GM03348 (cell line): ENCODE results near the gene CCL5.
"Not testable (repeated sequence)": the region's sequence is repeated elsewhere in the genome, so short reads cannot be mapped to it uniquely, and the experiment has no call there.

ENCODE experiments used
- DNase-seq: peaks from one replicate; pipeline ENCODE4 v3.0.0; 2012; ENCODE audit warnings: low spot score

The CCL5 gene

DNA sequence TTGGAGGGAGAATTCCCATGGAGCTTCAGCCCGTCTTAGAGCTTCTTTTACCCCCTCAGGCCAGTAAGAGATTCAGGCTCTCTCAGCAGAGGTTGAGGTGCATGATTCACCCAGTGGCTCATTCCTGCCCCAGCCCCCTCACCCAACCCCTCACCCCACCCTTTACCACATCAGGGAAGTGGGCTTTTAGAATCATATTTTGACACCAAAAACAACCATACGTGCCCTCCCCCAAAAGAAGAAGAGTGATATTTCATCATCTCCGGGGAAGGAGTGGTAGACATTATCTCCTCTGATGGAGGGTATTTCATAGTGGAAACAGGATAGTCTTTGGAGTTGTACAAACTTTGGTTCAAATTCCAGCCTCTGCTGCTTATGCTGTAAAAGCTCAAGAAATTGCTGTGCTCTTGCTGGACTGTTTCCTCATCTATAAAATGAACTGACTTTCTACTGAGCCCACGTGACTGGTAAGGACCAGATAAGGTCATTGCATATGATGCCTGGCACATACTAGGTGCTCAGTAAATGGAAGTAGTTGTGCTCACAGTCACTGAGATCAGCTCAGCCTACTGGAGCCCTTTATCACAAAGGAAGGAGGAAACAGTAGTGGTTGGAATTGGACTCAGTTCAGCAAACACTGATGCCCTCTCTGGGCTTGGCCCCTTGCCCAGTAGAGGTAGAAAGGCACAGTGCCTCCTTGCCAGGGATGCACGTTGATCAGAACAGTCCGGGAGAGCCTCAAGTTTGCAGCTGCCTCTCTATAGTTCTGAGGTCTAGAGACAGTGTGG lies 18.3 kb upstream of the CCL5 start:
- DNase-seq: no peak

DNA sequence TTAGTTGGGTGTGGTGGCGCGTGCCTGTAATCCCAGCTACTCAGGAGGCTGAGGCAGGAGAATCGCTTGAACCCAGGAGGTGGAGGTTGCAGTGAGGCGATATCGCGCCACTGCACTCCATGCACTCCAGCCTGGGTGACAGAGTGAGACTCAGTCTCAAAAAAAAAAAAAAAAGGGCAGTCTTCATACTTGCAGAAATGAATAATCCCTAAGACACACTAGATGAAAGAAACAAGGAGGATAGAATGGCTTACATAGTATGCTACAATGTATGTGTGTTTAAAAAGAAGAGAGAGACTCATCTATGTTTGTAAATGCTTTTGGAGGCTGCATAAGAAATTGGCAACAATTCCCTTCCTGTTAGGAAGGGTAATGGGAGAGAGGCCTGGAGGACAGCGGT lies 17.6 kb upstream of the CCL5 start:
- not testable (repeated sequence) for DNase-seq

DNA sequence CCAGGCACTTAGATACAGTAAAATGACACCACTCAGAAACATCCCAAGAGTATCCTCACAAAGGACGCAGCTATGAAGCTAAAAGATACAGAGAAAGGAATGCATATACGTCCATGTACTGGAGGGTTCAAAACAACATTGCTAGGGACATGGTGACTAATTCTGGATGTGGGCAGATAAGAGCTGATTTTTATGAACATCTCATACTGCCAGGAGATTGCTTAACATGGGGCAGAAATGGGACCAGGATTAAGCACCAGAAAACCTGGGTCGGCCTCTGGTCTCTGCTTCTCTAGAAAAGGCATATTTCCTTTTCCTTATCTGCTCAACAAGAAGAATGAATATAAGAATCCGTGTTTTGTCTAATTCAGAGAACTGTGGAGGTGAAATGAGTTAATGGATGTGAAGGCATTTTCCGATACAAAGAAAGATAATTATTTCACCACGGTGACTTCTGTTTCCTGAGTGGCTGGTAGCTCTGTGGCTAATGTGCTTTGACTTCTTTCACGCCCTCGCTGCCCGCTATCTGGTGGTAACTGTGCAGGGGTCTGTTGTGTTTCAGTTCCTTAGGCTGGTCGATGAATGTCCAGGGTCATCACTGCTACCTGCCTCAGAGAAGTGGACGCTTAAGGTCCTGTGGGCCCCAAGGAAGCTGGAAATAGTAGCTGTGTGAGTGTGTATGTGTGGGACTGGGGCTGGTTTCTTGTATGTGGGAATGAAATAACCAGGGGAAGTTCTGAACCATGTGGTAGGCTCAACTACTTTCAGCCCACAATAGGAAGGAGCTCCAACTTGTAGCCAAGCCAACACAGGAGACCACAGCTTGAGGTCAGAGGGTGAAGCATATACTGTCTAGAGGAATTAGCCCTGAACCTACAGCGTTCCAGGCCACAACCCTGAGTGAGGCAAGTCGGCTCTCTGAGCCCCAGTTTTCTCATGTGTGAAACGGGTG lies 15.8 kb upstream of the CCL5 start:
- no peak for DNase-seq

DNA sequence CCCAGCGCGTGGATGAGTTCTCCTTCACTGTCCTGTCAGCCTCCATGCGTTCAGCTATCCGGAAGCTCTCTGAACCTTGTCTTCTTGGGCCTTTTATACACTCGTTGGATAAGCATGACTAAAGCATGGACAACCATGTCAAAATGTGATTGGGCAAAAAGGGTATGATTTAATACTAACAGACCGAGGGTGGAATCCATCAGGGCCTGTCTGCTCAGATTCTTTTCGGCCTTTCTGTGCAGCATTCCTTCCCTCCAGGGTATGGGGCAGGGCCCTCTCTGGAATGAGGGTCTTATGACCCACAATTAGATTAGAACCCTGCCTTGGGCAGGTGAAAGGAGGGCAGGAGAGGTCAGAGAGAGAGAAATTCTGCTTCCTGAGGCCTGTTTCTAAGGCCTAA lies 14.0 kb upstream of the CCL5 start:
- no peak for DNase-seq

DNA sequence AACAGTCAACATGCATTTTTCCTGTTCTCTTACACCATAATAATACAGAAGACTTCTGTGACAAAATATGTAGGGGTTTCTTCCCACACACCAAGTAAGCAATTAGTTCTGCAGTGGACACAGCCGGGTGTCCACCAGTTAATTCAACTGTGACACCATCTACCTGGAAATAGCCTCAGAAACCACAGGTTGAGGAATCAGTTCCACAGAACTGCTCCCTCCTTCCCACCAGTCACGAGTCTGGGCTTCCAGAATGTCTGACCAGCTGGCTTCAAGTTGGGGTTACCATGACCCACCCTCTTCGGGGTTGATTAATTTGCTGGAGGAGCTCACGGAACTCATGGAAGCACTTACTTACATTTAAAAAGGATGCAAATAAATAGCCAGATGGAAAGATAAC lies 13.6 kb upstream of the CCL5 start:
- no peak for DNase-seq

DNA sequence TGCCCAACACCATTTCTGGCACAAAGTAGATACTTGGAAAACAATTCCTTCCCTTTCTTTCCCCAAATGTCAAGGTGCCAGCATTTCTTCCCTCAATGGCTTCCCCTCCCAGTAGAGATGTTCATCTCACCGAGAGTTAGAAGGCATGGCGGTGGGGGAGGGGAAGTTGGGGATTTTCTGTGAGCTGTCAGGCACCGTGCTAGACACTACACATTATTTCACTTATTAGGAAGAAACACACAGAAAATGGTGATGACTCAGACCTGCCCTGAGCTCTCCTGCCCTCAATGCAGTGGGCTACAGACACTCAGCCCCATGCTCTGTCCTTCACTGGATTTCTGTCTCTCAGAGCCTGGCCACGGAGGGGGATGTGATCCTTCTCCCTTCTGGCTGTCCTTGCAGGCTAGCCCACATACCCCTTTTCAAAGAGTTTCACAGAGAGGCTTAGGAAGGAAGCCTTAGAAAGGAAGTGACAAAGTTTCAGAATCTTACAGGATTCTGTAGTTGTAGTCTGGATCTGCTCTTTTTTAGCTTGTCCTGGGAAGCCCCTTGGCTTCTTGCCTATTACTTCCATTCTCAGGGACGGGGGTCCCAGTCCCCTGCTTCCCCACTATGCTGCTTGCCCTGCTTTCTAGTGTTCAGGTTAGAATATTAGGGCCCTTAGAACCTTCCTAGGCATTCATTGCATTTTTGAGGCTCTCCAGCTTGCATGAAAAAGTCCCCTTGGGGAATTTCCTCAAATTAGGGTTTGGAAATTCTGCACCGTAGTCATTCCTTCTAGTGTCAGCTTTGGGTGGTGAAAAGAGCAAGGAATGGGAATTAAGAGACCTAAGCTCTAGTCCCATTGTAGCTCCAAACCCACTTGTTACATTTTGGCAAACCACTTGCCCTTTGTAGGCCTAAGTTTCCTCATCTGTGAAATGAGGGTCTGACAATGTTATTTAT lies 12.2 kb upstream of the CCL5 start:
- DNase-seq: no peak

DNA sequence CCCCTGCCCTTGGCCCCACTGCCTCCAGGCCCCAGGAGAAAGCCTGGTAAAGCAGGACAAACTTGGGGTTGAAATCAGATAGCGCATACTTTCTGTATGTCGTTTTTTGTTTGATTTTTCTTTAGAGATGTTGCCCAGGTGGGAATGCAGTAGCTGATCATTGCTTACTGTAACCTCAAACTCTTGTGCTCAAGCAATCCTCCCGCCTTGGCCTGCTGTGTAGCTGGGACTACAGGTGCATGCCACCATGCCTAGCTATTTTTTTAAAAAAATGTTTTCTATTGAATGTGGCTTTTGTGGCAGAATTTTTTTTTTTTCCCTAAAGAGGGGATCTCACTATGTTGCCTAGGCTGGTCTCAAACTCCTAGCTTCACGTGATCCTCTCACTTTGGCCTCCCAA lies 11.1 kb upstream of the CCL5 start:
- no peak for DNase-seq

DNA sequence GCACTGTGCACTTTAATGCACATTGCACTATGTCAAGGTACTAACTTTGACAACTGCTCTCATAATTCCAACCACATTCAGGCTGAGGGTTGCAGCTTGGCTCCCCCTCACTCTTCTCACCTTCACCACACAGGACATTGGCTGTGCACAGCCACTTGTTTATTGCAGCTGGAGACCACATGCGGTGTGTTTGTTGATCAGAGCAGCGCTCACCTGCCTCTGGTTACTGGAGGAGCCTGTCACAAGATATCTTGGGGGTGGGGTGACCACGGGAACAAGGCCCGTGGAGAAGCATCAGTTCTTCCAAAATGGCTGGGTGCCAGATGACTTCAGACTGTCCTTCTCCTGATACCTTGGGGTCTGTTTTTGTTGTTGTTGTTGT lies 10.6 kb upstream of the CCL5 start:
- DNase-seq: no peak

DNA sequence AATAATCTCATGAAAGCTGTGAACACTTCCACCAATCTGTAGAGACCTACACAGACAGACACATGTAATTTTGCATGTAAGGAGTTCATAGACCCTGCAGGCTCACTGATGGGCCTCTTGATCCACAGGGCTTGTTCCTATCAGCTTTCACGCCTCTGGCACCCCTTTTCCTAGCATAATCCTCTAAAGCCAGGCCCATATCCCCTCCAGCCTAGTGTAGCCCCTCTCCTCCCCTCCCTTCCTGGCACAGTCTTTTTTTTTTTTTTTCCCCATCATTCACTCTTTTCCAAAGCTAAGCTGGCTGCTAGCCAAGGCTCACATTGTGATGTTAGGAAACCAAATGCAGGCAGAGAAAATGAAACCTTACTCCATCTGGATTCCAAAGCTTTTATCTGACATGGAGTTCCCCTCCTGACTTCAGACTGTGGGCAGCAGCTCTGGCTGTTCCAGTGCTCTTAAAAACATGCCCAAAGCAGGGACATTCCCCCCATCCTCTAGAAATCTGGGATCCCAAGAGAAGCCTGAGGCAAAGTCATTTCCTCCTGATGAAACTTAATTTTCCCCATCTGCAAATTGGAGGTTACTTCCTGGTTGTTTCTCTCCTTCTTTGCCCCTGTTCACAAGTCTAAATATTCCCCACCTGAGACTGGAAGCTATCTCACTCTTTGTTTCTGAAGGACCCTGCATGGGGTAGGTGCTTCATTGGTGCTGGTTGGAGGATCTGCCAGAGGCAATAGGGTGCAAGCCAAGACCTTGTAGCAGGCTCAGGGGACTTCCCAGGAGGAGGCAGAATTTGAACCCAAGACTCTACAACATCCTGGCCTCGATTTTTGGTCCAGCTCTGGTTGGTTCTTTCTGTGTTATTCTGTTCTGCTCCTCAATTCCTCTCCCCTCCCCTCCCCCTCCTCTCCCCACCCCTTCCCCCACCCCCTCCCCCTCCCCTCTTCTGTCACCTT lies 9.9 kb upstream of the CCL5 start:
- DNase-seq: peak; percentile 41

DNA sequence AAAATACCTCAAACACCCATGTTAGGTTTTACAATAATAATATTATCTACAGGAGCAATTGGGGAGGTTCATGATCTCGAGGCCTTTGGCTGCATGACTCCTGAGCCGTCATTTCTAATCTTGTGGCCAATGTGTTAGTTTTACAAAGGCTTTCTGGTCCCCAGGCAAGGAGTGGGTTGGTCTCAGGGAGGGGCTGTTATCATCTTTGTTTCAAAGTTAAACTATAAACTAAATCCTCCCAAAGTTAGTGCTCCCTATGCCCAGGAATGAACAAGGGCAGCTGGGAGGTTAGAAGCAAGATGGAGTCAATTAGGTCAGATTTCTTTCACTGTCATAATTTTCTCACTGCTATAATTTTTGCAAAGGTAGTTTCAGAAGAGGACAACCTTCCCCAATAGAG lies 9.1 kb upstream of the CCL5 start:
- no peak for DNase-seq

DNA sequence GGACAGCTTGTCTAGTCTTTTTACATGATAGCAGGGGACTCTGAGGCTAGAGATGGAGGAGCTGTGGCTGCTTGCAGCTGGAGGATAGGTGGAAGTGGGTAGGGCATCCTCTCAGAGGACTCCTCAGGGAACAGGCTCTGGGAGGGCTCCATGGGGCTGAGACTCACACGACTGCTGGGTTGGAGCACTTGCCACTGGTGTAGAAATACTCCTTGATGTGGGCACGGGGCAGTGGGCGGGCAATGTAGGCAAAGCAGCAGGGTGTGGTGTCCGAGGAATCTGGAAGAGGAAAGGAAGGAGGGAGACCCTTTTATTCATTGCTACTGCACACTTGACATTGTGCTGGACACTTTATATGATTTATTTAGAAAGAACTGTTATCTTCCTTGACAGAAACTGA lies 1.8 kb downstream of the CCL5 start:
- no peak for DNase-seq

DNA sequence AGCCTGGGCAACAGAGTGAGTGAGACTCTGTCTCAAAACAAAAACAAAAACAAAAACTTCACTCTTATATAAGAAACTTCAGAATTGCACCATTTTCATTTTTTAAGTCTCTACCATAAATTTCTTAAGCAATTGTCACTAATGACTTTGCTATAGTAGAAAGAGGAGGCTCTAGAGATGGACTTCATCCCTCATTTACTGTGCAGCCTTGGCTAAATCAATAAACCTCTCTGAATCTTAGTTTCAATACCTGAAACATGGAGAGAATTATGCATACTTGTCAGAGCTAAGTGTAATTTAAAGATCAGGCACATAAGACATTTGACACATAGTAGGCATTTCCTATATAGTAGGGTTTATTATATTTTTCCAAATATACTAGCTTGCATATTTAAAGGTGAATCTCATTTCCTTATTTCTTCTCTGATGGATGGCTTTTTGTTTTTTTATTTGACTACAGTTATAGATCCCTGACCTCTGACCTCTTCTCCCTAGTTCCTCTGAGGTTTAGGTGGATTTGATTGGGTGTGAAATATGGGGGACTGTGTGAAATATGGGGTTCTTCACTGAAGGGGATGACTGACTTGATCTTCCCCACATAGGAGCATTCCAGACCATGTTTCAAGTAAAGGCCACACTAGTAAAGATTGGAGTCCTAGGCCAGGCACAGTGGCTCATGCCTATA lies 2.7 kb downstream of the CCL5 start:
- DNase-seq: no peak

DNA sequence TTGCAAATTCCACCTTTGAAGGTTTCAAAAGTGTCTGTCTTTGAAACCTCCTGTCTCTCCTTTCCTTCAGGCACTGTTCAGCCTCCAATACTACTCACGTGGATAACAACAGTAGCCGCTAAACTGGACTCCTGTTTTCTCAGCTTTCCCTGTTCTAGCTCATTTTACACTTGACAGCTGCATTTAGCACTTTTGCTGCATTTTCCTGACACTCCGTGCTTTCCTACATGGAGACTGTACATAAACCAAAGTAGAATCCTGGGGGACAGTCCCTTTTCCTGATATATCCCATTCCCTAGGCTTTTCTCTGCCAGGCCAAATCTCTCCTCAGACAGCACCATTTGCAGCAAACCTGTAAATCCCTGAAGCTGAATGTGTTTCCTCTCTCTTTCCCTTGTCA lies 3.6 kb downstream of the CCL5 start:
- no peak for DNase-seq

DNA sequence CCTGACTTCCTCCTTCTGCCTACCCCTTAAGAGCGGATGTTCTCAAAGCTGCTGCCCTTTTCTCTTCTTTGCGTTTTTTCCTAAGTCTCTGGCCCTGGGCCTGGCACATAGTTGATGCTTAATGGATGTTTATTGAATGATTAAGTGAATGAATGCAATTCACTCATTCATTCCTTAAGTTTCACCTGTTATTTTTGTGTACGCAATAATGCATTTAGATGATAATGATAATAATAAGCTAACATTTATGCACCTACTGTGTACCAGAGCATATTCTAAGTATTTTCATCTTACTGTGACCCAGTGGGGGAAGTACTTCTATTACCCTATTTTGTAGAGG lies 4.4 kb downstream of the CCL5 start:
- no peak for DNase-seq

DNA sequence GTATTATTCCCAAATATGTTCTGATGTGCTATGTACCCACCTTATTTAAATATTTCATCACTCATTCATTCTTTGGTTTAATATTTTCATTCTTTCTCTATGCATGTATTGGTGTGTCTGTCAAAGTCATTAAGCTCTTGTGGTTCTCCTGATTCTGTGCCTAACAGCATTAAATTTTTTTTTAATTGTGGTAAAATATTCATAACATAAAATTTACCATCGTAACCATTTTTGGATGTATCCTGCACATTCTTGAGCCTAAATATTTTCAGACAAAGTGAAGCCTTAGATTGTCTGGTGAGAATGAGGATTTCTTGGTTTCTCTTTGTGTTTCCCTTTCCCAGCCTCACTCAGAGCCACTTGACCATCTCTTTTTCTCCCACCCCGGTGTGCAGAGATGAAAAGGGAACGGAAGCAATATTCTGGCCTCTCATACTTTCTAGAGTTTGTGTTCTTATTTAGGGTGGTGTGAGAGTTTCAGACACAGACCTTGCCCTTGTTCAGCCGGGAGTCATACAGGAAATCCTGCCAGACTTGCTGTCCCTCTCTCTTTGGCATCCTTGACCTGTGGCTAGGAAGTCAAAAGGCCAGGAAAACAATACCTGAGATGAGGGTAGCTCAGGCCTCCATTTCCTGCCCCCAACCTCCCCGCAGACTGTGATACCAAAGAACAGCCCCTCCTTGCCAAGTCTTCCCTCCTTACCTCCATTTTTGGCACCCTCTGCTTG lies 4.9 kb downstream of the CCL5 start:
- no peak for DNase-seq

DNA sequence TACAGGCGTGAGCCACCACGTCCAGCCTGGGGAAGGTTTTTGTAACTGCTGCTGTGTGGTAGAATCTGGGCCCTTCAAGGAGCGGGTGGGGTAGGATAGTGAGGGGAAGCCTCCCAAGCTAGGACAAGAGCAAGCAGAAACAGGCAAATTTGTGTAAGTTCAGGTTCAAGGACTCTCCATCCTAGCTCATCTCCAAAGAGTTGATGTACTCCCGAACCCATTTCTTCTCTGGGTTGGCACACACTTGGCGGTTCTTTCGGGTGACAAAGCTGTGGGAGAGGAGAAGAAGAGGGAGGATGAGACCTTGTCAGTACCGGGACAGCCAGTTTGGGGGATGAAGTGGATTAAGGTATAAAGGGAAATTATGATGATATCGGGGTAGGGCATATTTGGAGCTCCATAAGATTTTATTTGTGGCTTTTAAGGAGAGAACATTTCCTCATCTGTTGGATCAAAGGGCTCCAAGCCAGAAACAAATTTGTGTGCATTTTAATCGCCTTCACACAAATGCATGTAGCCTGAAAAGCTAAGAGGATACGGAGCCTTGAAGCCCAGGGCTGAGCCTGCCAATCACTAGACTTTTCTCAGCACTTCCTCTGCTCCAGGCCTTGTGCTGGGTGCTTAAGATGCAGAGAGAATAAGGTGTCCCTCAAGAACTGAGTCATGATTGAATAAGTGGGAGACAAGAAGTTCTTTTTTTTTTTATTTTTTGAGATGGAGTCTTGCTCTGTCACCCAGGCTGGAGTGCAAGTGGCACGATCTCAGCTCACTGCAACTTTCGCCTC lies 7.8 kb downstream of the CCL5 start:
- no peak for DNase-seq

DNA sequence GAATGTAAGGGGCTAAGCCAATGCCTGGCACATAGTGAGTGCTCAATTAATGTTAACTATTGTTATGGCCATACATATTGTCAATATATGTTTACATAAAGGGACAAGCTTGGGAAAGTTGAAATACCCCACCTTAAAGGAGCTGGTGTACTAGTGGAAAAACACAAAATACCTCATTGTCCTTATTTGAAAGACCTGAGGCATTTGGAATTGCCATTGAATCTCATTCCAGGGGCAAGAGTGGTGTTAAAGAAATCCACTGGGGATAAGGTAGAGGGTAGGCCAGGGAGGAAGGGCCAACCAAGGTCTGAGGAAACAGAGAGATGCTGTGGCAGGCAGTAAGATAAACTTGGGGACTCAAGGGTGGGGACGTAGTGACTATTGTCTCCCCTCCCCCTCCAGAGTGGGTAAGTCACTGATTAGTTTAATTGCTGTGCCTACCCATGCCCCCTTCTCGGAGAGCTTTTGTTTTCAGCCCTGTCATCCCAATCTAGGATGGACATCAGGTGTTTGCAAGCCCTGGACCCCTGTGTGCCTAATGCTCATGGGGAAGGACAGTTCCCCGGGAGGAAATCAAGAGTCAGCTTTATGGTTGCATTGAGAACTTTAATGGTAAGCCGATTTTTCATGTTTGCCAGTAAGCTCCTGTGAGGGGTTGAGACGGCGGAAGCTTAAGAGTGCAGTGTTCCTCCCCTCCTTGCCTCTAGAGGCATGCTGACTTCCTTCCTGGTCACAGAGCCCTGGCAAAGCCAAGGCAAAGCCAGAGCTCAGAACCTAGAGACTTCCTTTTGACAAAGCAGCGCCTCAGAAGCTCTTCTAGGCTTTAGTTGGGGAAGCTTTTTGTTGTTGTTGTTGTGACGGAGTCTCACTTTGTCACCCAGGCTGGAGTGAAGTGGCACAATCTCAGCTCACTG lies 9.0 kb downstream of the CCL5 start:
- no peak for DNase-seq

DNA sequence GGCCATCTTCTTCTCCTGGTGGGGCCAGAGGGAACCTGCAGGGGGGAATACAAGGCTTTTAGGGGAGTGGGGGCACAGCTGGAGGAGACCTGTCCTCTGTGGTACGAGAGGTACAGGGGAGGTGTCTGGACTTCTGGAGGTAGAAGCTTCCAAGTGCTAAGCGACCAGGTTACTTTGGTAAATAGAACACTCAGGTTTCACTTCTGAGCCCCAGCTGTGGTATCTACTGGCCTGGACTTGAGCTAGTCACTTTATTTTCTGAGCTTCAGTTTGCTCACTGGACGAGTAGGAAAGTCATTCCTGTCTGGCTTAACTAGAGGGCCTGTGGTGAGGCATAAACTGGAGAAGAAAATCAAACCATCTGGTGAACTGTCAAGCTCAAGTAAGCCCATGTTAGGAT lies 11.4 kb downstream of the CCL5 start, which contains the start of gene HEATR9:
Gene HEATR9 (minus strand): TSS at position 155 of the 400 bp plus-strand sequence. CDS start 149 bp downstream, at position 6.
- no peak for DNase-seq
